D721Med (cell line): ENCODE data around the gene ZNF507.
"Not testable (repeated sequence)": the region's sequence is repeated elsewhere in the genome, so short reads cannot be mapped to it uniquely, and the experiment has no call there.

ENCODE experiments used
- DNase-seq: peaks from one replicate; pipeline ENCODE4 v3.0.0; 2011; ENCODE audit warnings: low spot score; ENCODE audit not compliant: insufficient read length
- FAIRE-seq: peaks from 2 replicates; lab custom pipeline; 2011; peaks lifted over from hg19 to GRCh38; lab: Jason Lieb, UNC
- CTCF ChIP-seq: IDR thresholded peaks from 2 replicates; pipeline ENCODE4 v1.5.1; 2012; ENCODE audit warnings: mild to moderate bottlenecking, control low read depth; ENCODE audit not compliant: insufficient read depth; ENCODE audit errors: missing control alignments

The ZNF507 gene

GRCh38 chr19:32422435-32422834 lies 77.0 kb downstream of the ZNF507 start:
- no peak for TF ChIP-seq CTCF
- no peak for FAIRE-seq
- no peak for DNase-seq

GRCh38 chr19:32423944-32424343 lies 78.5 kb downstream of the ZNF507 start:
- not testable (repeated sequence) for DNase-seq, FAIRE-seq

GRCh38 chr19:32427536-32427935 lies 82.1 kb downstream of the ZNF507 start:
- no peak for TF ChIP-seq CTCF
- DNase-seq (no peak), FAIRE-seq (no peak)

- FAIRE-seq = no peak
- DNase-seq = no peak
- TF ChIP-seq CTCF = no peak
Measured at GRCh38 chr19:32436692-32437091, 91.3 kb downstream of the ZNF507 start.

GRCh38 chr19:32437096-32437495 lies 91.7 kb downstream of the ZNF507 start:
- no peak for DNase-seq
- no peak for FAIRE-seq
- TF ChIP-seq CTCF = no peak
